ENCODE measurements around the gene CUL1.
A peak's percentile ranks its signal among the peaks of the same experiment; 100 is the strongest.

CUL1 gene

DNA sequence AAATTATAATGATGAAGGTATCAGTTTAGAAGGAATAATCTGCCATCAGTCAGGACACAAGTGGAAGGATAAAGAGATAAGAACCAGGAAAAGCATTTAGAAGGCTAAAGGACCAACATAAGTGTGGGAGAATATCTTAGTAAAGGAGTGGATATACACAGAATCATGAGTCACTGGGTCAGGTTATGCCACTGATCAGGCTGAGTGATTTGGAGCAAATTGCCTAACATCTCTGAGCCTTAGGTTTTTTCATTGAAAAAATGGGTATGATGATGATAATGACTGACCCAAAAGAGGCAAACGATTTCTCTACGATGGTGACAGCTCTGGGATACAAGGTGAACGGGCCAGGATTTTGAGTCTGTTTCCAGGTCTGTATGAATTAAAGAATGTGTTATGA, 2.8 kb upstream of the CUL1 start:
- Histone ChIP-seq H3K27ac (no peak overlapping the region), H3K9me3 (no peaks in the 10 kb centered on the region), H3K4me1 (peaks cover 0 to 16% (median 9%) of the 10 kb centered on the region in 4 donors), H3K4me3 (no peak overlapping the region), H3K36me3 (no peaks in the 10 kb centered on the region), H3K27me3 (no peaks in the 10 kb centered on the region)
- intact Hi-C loops (cut with DNase I; ENCODE audit: low total_unique reads), result loop anchor here (5.0 to 10.0 kb wide), 2 partner anchors 191 to 269 kb away; no protein-coding TSS in a partner anchor
- TF ChIP-seq, protein P1, sequence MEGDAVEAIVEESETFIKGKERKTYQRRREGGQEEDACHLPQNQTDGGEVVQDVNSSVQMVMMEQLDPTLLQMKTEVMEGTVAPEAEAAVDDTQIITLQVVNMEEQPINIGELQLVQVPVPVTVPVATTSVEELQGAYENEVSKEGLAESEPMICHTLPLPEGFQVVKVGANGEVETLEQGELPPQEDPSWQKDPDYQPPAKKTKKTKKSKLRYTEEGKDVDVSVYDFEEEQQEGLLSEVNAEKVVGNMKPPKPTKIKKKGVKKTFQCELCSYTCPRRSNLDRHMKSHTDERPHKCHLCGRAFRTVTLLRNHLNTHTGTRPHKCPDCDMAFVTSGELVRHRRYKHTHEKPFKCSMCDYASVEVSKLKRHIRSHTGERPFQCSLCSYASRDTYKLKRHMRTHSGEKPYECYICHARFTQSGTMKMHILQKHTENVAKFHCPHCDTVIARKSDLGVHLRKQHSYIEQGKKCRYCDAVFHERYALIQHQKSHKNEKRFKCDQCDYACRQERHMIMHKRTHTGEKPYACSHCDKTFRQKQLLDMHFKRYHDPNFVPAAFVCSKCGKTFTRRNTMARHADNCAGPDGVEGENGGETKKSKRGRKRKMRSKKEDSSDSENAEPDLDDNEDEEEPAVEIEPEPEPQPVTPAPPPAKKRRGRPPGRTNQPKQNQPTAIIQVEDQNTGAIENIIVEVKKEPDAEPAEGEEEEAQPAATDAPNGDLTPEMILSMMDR (IDR thresholded peaks at IDR 0.05), result no peak
- no peak for DNase-seq

DNA sequence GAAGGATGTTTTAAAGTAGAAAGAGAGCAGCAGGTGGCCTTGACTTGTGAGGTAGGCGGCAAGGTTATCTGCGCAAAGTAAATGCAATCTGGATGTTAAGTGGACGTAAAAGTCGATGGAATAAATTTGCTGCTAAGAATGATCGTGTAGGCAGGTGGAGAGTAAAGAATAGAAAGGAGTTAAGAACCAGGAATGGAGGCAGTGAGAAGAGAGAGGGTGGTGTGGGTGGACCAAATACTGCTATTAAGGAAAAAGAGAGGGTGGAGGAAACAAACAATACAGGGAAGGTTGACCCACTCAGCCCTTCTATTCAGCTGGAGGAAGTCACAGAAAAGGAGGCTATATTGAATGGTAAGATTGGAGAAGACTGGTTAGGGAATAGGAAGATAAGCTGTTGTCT, 1.9 kb upstream of the CUL1 start:
- no peak for DNase-seq
- H3K4me1 ChIP-seq, result peaks cover 0 to 24% (median 17%) of the 10 kb centered on the region in 4 donors
- no peak overlapping the region for H3K4me3 ChIP-seq
- H3K27ac ChIP-seq, result peak overlapping the region; percentile 92 to 98
- intact Hi-C loops (cut with DNase I; ENCODE audit: low total_unique reads), result loop anchor here (5.0 to 10.0 kb wide), 2 partner anchors 191 to 268 kb away; no protein-coding TSS in a partner anchor
- H3K36me3 ChIP-seq, result no peaks in the 10 kb centered on the region
- no peaks in the 10 kb centered on the region for H3K9me3 ChIP-seq
- H3K27me3 ChIP-seq, result no peaks in the 10 kb centered on the region
- TF ChIP-seq, protein P1 (IDR thresholded peaks at IDR 0.05), result no peak

- peak overlapping the region; percentile 92 to 98 for H3K27ac ChIP-seq
- H3K27me3 ChIP-seq, result no peaks in the 10 kb centered on the region
- H3K4me3 ChIP-seq, result peak overlapping the region; percentile 69 to 93
- no peaks in the 10 kb centered on the region for H3K36me3 ChIP-seq
- TF ChIP-seq, protein P1 (IDR thresholded peaks at IDR 0.05), result no peak
- DNase-seq, result peak; percentile 47 to 70
- intact Hi-C loops (cut with DNase I; ENCODE audit: low total_unique reads), result loop anchor here (2.0 to 10.0 kb wide), 3 partner anchors 190 to 267 kb away; no protein-coding TSS in a partner anchor
- no peaks in the 10 kb centered on the region for H3K9me3 ChIP-seq
- H3K4me1 ChIP-seq, result peaks cover 0 to 31% (median 20%) of the 10 kb centered on the region in 4 donors
These were observed 1.3 kb upstream of the CUL1 start for GRCh38 chr7:148697256-148698006.

DNA sequence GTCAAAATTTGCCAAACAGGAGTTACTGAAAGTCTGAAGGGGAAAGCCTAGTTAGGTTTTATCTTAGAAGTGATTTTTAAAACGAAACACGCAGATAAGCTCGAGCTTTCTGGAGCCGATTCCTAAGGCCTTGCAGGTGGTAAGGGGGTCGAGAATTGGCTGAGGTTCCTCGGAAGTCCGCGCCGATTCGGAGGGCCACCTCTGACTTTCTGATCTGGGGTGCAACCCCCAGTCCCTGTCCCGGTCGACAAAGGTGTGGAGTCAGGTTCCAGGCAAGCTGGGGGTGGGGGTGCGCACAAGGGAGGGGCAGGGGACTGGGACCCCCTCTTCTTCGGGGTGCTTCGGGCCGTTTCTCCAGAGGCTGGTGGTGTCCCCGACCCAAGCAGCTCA, 701 bp upstream of the CUL1 start:
- Histone ChIP-seq H3K4me1 (peaks cover 0 to 36% (median 25%) of the 10 kb centered on the region in 4 donors), H3K4me3 (peak overlapping the region; percentile 69 to 93), H3K9me3 (no peaks in the 10 kb centered on the region), H3K27me3 (no peaks in the 10 kb centered on the region), H3K27ac (peak overlapping the region; percentile 92 to 98), H3K36me3 (no peaks in the 10 kb centered on the region)
- TF ChIP-seq, protein P1 (IDR thresholded peaks at IDR 0.05), result no peak
- intact Hi-C loops (cut with DNase I; ENCODE audit: low total_unique reads), result loop anchor here (2.0 to 10.0 kb wide), 3 partner anchors 189 to 267 kb away; no protein-coding TSS in a partner anchor
- no peak for DNase-seq

GRCh38 chr7:148699024-148699781, 500 bp downstream of the CUL1 start:
- Histone ChIP-seq H3K27me3 (no peaks in the 10 kb centered on the region), H3K4me3 (peak overlapping the region; percentile 69 to 93), H3K36me3 (no peaks in the 10 kb centered on the region), H3K9me3 (no peaks in the 10 kb centered on the region), H3K27ac (peak overlapping the region; percentile 92 to 98), H3K4me1 (peaks cover 0 to 49% (median 29%) of the 10 kb centered on the region in 4 donors)
- DNase-seq, result peak; percentile 58 to 80
- intact Hi-C loops (cut with DNase I; ENCODE audit: low total_unique reads), result loop anchor here (2.0 to 10.0 kb wide), 3 partner anchors 188 to 266 kb away; no protein-coding TSS in a partner anchor
- TF ChIP-seq, protein P1 (IDR thresholded peaks at IDR 0.05), result no peak
